H1 (cell line): ENCODE results near the gene PLEKHA1. TPM values are rescaled to one million over a fixed set of nuclear protein-coding genes. Genes with fewer than 3 reads are reported as not detected.

Experiments
- CTCF ChIA-PET: fragments of 300-600 bp; sonication (Branson Sonifier 250); formaldehyde crosslinking; loops from one replicate; lab custom pipeline; 2021; ENCODE audit not compliant: partially characterized antibody; lab: Charles Lee
- POLR2A ChIA-PET: fragments of 300-600 bp; sonication (Branson Sonifier 250); formaldehyde crosslinking; loops from one replicate; lab custom pipeline; 2021; ENCODE audit warnings: inconsistent platforms; ENCODE audit not compliant: partially characterized antibody; lab: Charles Lee
- DNase-seq, 2 experiments: peaks; one replicate each; pipeline versions ENCODE4 v3.0.0 to v3.0.0-alpha.2; 2010 to 2022; ENCODE audit warnings: low spot score in 2 of 2, low read depth in 1 of 2, mixed read lengths in 1 of 2
- FAIRE-seq: peaks from 2 replicates; lab custom pipeline; 2011; peaks lifted over from hg19 to GRCh38; lab: Jason Lieb, UNC
- H2AFZ ChIP-seq: 2 replicates; pipeline ENCODE4 v1.8.1; 2012; ENCODE audit warnings: low read length, inconsistent platforms
- H2AK5ac ChIP-seq: 2 replicates; pipeline ENCODE4 v1.6.1; 2013; ENCODE audit warnings: low read depth, low read length
- H2BK120ac ChIP-seq: replicated peaks from 2 replicates; pipeline ENCODE3; 2013; ENCODE audit warnings: low read depth, low read length, inconsistent platforms
- H2BK12ac ChIP-seq: 2 replicates; pipeline ENCODE4 v1.6.1; 2013; ENCODE audit warnings: low read depth, low read length
- H2BK15ac ChIP-seq: 2 replicates; pipeline ENCODE4 v1.6.1; 2013; ENCODE audit warnings: low read length
- H2BK20ac ChIP-seq: 2 replicates; pipeline ENCODE4 v1.6.1; 2013; ENCODE audit warnings: low read length
- H2BK5ac ChIP-seq: 2 replicates; pipeline ENCODE4 v1.6.1; 2013; ENCODE audit warnings: low read depth, low read length
- H3K14ac ChIP-seq: 2 replicates; pipeline ENCODE4 v1.6.1; 2013; ENCODE audit warnings: inconsistent platforms; ENCODE audit not compliant: insufficient read length
- H3K18ac ChIP-seq: 2 replicates; pipeline ENCODE4 v1.6.1; 2013; ENCODE audit warnings: low read length; ENCODE audit errors: extremely low read depth
- H3K23ac ChIP-seq: 2 replicates; pipeline ENCODE4 v1.6.1; 2013; ENCODE audit warnings: inconsistent platforms; ENCODE audit not compliant: insufficient read length
- H3K23me2 ChIP-seq: 2 replicates; pipeline ENCODE4 v1.6.1; 2013; ENCODE audit warnings: low read depth, low read length
- H3K27ac ChIP-seq: 2 replicates; pipeline ENCODE4 v1.6.1; 2011; ENCODE audit warnings: low read depth, low read length, inconsistent platforms
- H3K27me3 ChIP-seq, 4 experiments: replicated peaks in 1 of 4; 1 replicate in 1 of 4; 2 replicates in 3 of 4; pipeline versions ENCODE4 v1.6.1 to v1.8.1; 2011 to 2013; ENCODE audit warnings: low read length in 3 of 4, mild to moderate bottlenecking in 3 of 4, inconsistent platforms in 2 of 4, mixed read lengths in 2 of 4, moderate library complexity in 1 of 4; ENCODE audit not compliant: control insufficient read depth in 3 of 4, insufficient read depth in 3 of 4; ENCODE audit errors: extremely low read depth in 1 of 4
- H3K36me3 ChIP-seq, 4 experiments: 2 replicates each; pipeline versions ENCODE4 v1.6.1 to v1.8.1; 2011 to 2013; ENCODE audit warnings: mild to moderate bottlenecking in 4 of 4, low read length in 3 of 4, moderate library complexity in 2 of 4, control low read depth in 1 of 4, inconsistent platforms in 1 of 4; ENCODE audit not compliant: insufficient read depth in 4 of 4, control insufficient read depth in 2 of 4
- H3K4ac ChIP-seq: replicated peaks from 2 replicates; pipeline ENCODE3; 2013; ENCODE audit warnings: low read length, low read depth, mixed read lengths, inconsistent platforms; ENCODE audit not compliant: insufficient read length
- H3K4me1 ChIP-seq, 4 experiments: replicated peaks in 1 of 4; 1 replicate in 1 of 4; 2 replicates in 3 of 4; pipeline versions ENCODE4 v1.6.1 to v1.8.1; 2011 to 2013; ENCODE audit warnings: low read length in 3 of 4, inconsistent platforms in 2 of 4, mixed read lengths in 1 of 4; ENCODE audit not compliant: insufficient read depth in 4 of 4, control insufficient read depth in 3 of 4
- H3K4me2 ChIP-seq, 2 experiments: 2 replicates each; pipeline versions ENCODE4 v1.6.1 to v1.8.1; 2011 to 2013; ENCODE audit warnings: low read depth in 2 of 2, low read length in 2 of 2, control low read depth in 1 of 2, inconsistent platforms in 1 of 2, mild to moderate bottlenecking in 1 of 2; ENCODE audit not compliant: insufficient read depth in 1 of 2
- H3K4me3 ChIP-seq, 4 experiments: fragments of 200-600, 300-600 bp in 1 of 4; sonication (generic), shearing (Covaris generic), sonication (Bioruptor Twin) in 1 of 4; 2 replicates each; pipeline versions ENCODE4 v1.5.1 to v1.8.1; 2011 to 2016; ENCODE audit warnings: low read length in 4 of 4, low read depth in 3 of 4, control low read depth in 2 of 4, inconsistent platforms in 2 of 4, mild to moderate bottlenecking in 2 of 4, mixed read lengths in 1 of 4, moderate library complexity in 1 of 4; ENCODE audit not compliant: insufficient read depth in 2 of 4; ENCODE audit errors: extremely low read depth in 1 of 4
- H3K56ac ChIP-seq: replicated peaks from 2 replicates; pipeline ENCODE3; 2013; ENCODE audit warnings: low read depth, mild to moderate bottlenecking, mixed read lengths, low read length, inconsistent platforms; ENCODE audit not compliant: insufficient read length
- H3K79me1 ChIP-seq: 2 replicates; pipeline ENCODE4 v1.6.1; 2013; ENCODE audit warnings: low read depth, low read length, control low read depth
- H3K79me2 ChIP-seq, 2 experiments: 2 replicates each; pipeline versions ENCODE4 v1.6.1 to v1.8.1; 2012 to 2013; ENCODE audit warnings: low read length in 2 of 2, mild to moderate bottlenecking in 2 of 2, inconsistent platforms in 1 of 2; ENCODE audit not compliant: insufficient read depth in 2 of 2, control insufficient read depth in 1 of 2
- H3K9ac ChIP-seq, 4 experiments: replicated peaks in 1 of 4; 1 replicate in 1 of 4; 2 replicates in 3 of 4; pipeline versions ENCODE4 v1.6.1 to v1.8.1; 2011 to 2013; ENCODE audit warnings: low read depth in 3 of 4, low read length in 3 of 4, control low read depth in 2 of 4, mild to moderate bottlenecking in 2 of 4, moderate library complexity in 2 of 4, inconsistent platforms in 1 of 4; ENCODE audit errors: extremely low read depth in 1 of 4
- H3K9me3 ChIP-seq, 2 experiments: 2 replicates each; pipeline versions ENCODE4 v1.6.1 to v1.8.1; 2012 to 2013; ENCODE audit warnings: mild to moderate bottlenecking in 2 of 2, moderate library complexity in 2 of 2, control low read depth in 1 of 2, inconsistent platforms in 1 of 2, low read depth in 1 of 2, low read length in 1 of 2, mixed read lengths in 1 of 2; ENCODE audit not compliant: insufficient read depth in 2 of 2
- H4K20me1 ChIP-seq, 2 experiments: replicated peaks in 1 of 2; 2 replicates each; pipeline versions ENCODE3 to v1.8.1; 2011 to 2013; ENCODE audit warnings: inconsistent platforms in 2 of 2, low read length in 2 of 2, mild to moderate bottlenecking in 1 of 2; ENCODE audit not compliant: insufficient read depth in 2 of 2, control insufficient read depth in 1 of 2
- H4K5ac ChIP-seq: 2 replicates; pipeline ENCODE4 v1.6.1; 2013; ENCODE audit warnings: low read length, low read depth, mixed read lengths, inconsistent platforms; ENCODE audit not compliant: insufficient read length
- H4K8ac ChIP-seq: 2 replicates; pipeline ENCODE4 v1.8.0; 2013; ENCODE audit warnings: mild to moderate bottlenecking, moderate library complexity, low read length, inconsistent platforms; ENCODE audit not compliant: insufficient read depth; ENCODE audit errors: extremely low read depth
- H4K91ac ChIP-seq: replicated peaks from 2 replicates; pipeline ENCODE3; 2013; ENCODE audit warnings: low read length, mixed read lengths, inconsistent platforms; ENCODE audit not compliant: insufficient read length
- GTF2F1 ChIP-seq: IDR thresholded peaks from 2 replicates; pipeline ENCODE4 v1.6.1; 2012; ENCODE audit warnings: low read depth, low read length, improper control_type of control experiment, borderline replicate concordance
- SAP30 ChIP-seq: fragments of 300-600 bp; sonication (generic); IDR thresholded peaks from 2 replicates; pipeline ENCODE4 v1.7.1; 2012; ENCODE audit warnings: low read length, moderate library complexity, mild to moderate bottlenecking, inconsistent platforms; ENCODE audit not compliant: insufficient read depth, insufficient replicate concordance
- SUZ12 ChIP-seq: fragments of 200-600 bp; sonication (generic); IDR thresholded peaks from 2 replicates; pipeline ENCODE4 v1.6.1; 2012; ENCODE audit warnings: mild to moderate bottlenecking, inconsistent platforms, low read length, moderate library complexity, mixed read lengths
- WGBS, 2 experiments: shearing (Covaris generic) in 1 of 2; methylation state at CpG; one replicate each; pipeline versions ENCODE4 v1.1.6 to v1.1.7; 2013 to 2015; ENCODE audit warnings: low lambda C conversion rate in 2 of 2, mixed read lengths in 2 of 2, inconsistent platforms in 1 of 2, low coverage in 1 of 2, missing lambda C conversion rate in 1 of 2; ENCODE audit not compliant: insufficient replicate concordance in 2 of 2, insufficient coverage in 1 of 2, insufficient read length in 1 of 2; ENCODE audit errors: extremely low coverage in 1 of 2, missing lambda C conversion rate in 1 of 2; 5-methylcytosine and 5-hydroxymethylcytosine counted together
- polyA plus RNA-seq, 7 experiments: library from polyadenylated mRNA; depleted of rRNA in 3 of 7; stranded (reverse) in 5 of 7; unstranded in 2 of 7; fragments of >200 nt in 5 of 7; fragments of 200-250 nt in 2 of 7; gene quantifications; 1 replicate in 5 of 7; 2 replicates in 1 of 7; 4 replicates in 1 of 7; pipeline versions ENCODE4 v1.2.1 to v1.2.3, GENCODE V29; 2011 to 2013; ENCODE audit warnings: missing spikeins in 2 of 7, mixed read lengths in 2 of 7
- total RNA-seq: library from RNA; stranded (reverse); fragmentation: NEBNext Ultra II Directional; extraction: Animal tissue kit (Norgen Biotek cat#: 25700); gene quantifications from 2 replicates; pipeline ENCODE4 v1.2.1, GENCODE V29; 2021
- TF ChIP-seq, protein P1 (sequence below): IDR thresholded peaks from 2 replicates; pipeline ENCODE4 v1.6.1; 2012; ENCODE audit warnings: low read length, inconsistent platforms

The PLEKHA1 gene
- total and polyA plus RNA-seq, 2 of the 8 experiments (the other 6 are each of a cell fraction or from before 2014, with no cell fraction given): 15.6 to 39.7 TPM

DNA sequence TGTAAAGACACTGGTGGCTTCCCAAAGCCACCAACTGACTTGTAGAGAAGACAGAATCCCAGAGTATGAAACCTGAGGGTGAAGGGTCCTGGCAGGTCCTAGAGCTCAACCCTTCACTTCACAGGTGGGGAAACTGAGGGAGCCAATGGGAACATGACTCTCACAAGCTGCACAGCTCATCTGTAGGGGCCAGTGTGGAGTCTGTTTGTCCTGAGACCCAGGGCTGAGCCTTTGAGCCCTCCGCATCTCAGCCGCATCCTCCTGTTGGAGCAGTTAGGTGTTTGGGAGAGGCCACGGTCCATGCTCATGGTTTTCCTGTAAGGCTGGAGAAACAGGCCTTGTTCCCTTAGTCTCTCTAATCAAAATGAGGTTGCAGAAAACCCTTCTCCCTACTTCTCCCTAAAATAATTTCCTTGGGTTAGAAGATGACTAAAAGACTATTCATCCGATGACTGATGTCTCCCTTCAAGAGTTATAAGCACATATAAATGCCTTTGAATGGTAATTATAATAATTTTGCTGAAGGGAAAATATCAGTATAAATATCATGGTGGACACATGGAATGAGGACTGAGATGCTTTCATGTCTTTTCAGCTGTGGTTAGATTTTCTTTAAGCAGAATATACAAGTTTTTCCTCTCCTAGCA is 97.1 kb downstream of the PLEKHA1 start:
- Histone ChIP-seq H3K79me2 (no peaks in the 10 kb centered on the region), H3K4ac (no peak overlapping the region), H3K9ac (no peak overlapping the region), H2AK5ac (no peak overlapping the region), H3K4me2 (no peak overlapping the region), H3K36me3 (no peaks in the 10 kb centered on the region), H2AFZ (no peak overlapping the region), H3K14ac (no peak overlapping the region), H3K27me3 (no peaks in the 10 kb centered on the region), H3K18ac (no peak overlapping the region), H3K4me1 (peaks cover 3 to 21% (median 13%) of the 10 kb centered on the region in 4 experiments), H3K23ac (no peak overlapping the region), H2BK12ac (no peak overlapping the region), H4K20me1 (peaks cover 0 to 2% of the 10 kb centered on the region in 2 experiments), H2BK20ac (no peak overlapping the region), H3K56ac (no peak overlapping the region), H3K79me1 (no peaks in the 10 kb centered on the region; the same call in 1 of the 2 replicates), H4K8ac (no peak overlapping the region), H2BK15ac (no peak overlapping the region), H3K23me2 (no peaks in the 10 kb centered on the region), H3K27ac (no peak overlapping the region), H3K4me3 (no peak overlapping the region), H2BK120ac (no peak overlapping the region), H2BK5ac (no peak overlapping the region), H4K91ac (no peak overlapping the region), H3K9me3 (no peaks in the 10 kb centered on the region), H4K5ac (no peak overlapping the region)
- 93% methylated on average over 4 of the region's 4 CpGs; no CpG with 5 or more reads in 1 of the 2 experiments for WGBS, 2 experiments
- FAIRE-seq (no peak), DNase-seq (no peak)
- ChIA-PET POLR2A (no interaction called here), CTCF (interaction anchor here (0.6 to 1.9 kb wide), 5 partner anchors 14 to 1939 kb away, joined by 3 to 8 read pairs (median 4); no protein-coding TSS in a partner anchor)
- TF ChIP-seq SAP30 (no peak), SUZ12 (no peak), GTF2F1 (no peak)
- TF ChIP-seq, protein P1, sequence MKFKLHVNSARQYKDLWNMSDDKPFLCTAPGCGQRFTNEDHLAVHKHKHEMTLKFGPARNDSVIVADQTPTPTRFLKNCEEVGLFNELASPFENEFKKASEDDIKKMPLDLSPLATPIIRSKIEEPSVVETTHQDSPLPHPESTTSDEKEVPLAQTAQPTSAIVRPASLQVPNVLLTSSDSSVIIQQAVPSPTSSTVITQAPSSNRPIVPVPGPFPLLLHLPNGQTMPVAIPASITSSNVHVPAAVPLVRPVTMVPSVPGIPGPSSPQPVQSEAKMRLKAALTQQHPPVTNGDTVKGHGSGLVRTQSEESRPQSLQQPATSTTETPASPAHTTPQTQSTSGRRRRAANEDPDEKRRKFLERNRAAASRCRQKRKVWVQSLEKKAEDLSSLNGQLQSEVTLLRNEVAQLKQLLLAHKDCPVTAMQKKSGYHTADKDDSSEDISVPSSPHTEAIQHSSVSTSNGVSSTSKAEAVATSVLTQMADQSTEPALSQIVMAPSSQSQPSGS: no peak
